SK-N-SH (cell line): Measurements from ENCODE around the gene SLCO2A1. TPM values are rescaled to one million over a fixed set of nuclear protein-coding genes. Genes with fewer than 3 reads are reported as not detected.

Experiments used
- CTCF ChIA-PET: fragments of 300-600, 350-600 bp; formaldehyde crosslinking; extraction: SDS; loops from one replicate; lab custom pipeline; 2021; lab: Yijun Ruan, JAX
- POLR2A ChIA-PET: fragments of 350-600 bp; sonication (Branson Sonifier 250); formaldehyde crosslinking; extraction: SDS; loops from one replicate; lab custom pipeline; 2020; ENCODE audit warnings: antibody characterized with exemption, inconsistent platforms; lab: Yijun Ruan, JAX
- DNase-seq: peaks from one replicate; pipeline ENCODE4 v3.0.0; 2012
- H2AFZ ChIP-seq: fragments of 200-600 bp; sonication (generic); 2 replicates; pipeline ENCODE4 v1.8.1; 2016; ENCODE audit warnings: antibody characterized with exemption, mild to moderate bottlenecking, low read depth
- H3F3A ChIP-seq: fragments of 200-600 bp; sonication (generic); replicated peaks from 2 replicates; pipeline ENCODE3; 2016; ENCODE audit warnings: antibody characterized with exemption, mild to moderate bottlenecking; ENCODE audit not compliant: insufficient read depth
- H3K27ac ChIP-seq, 2 experiments: fragments of 200-500 bp in 1 of 2; fragments of 200-600 bp in 1 of 2; sonication (Bioruptor generic) in 1 of 2; sonication (generic), shearing (Covaris generic) in 1 of 2; 2 replicates each; pipeline versions ENCODE4 v1.5.1 to v1.6.1; 2014 to 2016; ENCODE audit warnings: low read depth in 2 of 2, inconsistent platforms in 1 of 2, low read length in 1 of 2, mild to moderate bottlenecking in 1 of 2, mixed read lengths in 1 of 2
- H3K27me3 ChIP-seq: fragments of 200-600 bp; sonication (generic), shearing (Covaris generic); 2 replicates; pipeline ENCODE4 v1.6.1; 2016; ENCODE audit warnings: mixed run types; ENCODE audit not compliant: insufficient read depth
- H3K36me3 ChIP-seq, 2 experiments: fragments of 200-500 bp in 1 of 2; fragments of 200-600 bp in 1 of 2; sonication (Bioruptor generic) in 1 of 2; sonication (generic) in 1 of 2; replicated peaks in 1 of 2; 2 replicates each; pipeline versions ENCODE3 to v1.5.1; 2014 to 2016; ENCODE audit warnings: low read length in 1 of 2, mild to moderate bottlenecking in 1 of 2; ENCODE audit not compliant: insufficient read depth in 2 of 2, control insufficient read depth in 1 of 2
- H3K4me1 ChIP-seq, 2 experiments: fragments of 200-500 bp in 1 of 2; fragments of 200-600 bp in 1 of 2; sonication (Bioruptor generic) in 1 of 2; sonication (generic), shearing (Covaris generic) in 1 of 2; 2 replicates each; pipeline versions ENCODE4 v1.5.1 to v1.6.1; 2014 to 2016; ENCODE audit warnings: low read depth in 1 of 2, low read length in 1 of 2, mixed run types in 1 of 2; ENCODE audit not compliant: insufficient read depth in 2 of 2, control insufficient read depth in 1 of 2
- H3K4me2 ChIP-seq: fragments of 200-600 bp; sonication (generic), shearing (Covaris generic); 2 replicates; pipeline ENCODE4 v1.6.1; 2017; ENCODE audit warnings: mixed run types
- H3K4me3 ChIP-seq, 2 experiments: fragments of 200-500 bp in 1 of 2; fragments of 200-600 bp in 1 of 2; sonication (Bioruptor generic) in 1 of 2; sonication (generic), shearing (Covaris generic) in 1 of 2; 2 replicates each; pipeline versions ENCODE4 v1.5.1 to v1.8.1; 2014 to 2016; ENCODE audit warnings: low read depth in 2 of 2, inconsistent platforms in 1 of 2, low read length in 1 of 2, mild to moderate bottlenecking in 1 of 2, mixed read lengths in 1 of 2, moderate library complexity in 1 of 2
- H3K79me2 ChIP-seq: fragments of 200-600 bp; sonication (generic); 2 replicates; pipeline ENCODE4 v1.8.1; 2017; ENCODE audit warnings: mild to moderate bottlenecking; ENCODE audit not compliant: insufficient read depth
- H3K9ac ChIP-seq: fragments of 200-600 bp; sonication (generic); 2 replicates; pipeline ENCODE4 v1.6.1; 2017; ENCODE audit warnings: mixed run types
- H3K9me2 ChIP-seq: fragments of 200-600 bp; sonication (generic); 2 replicates; pipeline ENCODE4 v1.6.1; 2017; ENCODE audit warnings: mixed run types
- H3K9me3 ChIP-seq: fragments of 200-600 bp; sonication (generic); 2 replicates; pipeline ENCODE4 v1.6.1; 2017; ENCODE audit warnings: mixed run types, mild to moderate bottlenecking, moderate library complexity
- H4K20me1 ChIP-seq: fragments of 200-600 bp; sonication (generic); 2 replicates; pipeline ENCODE4 v1.6.1; 2017; ENCODE audit warnings: mild to moderate bottlenecking, mixed run types; ENCODE audit not compliant: insufficient read depth
- CHD2 ChIP-seq: fragments of 150-350 bp; IDR thresholded peaks from 2 replicates; pipeline ENCODE4 v1.6.1; 2018; ENCODE audit warnings: low read length; ENCODE audit not compliant: partially characterized antibody
- CTCF ChIP-seq: fragments of 200-600 bp; sonication (generic); IDR thresholded peaks from 2 replicates; pipeline ENCODE4 v1.6.1; 2017; ENCODE audit warnings: antibody characterized with exemption, mild to moderate bottlenecking, moderate library complexity
- ELF1 ChIP-seq: IDR thresholded peaks from 2 replicates; pipeline ENCODE4 v1.4.0; 2012
- EZH2phosphoT487 ChIP-seq: fragments of 200-600 bp; sonication (generic); IDR thresholded peaks from 2 replicates; pipeline ENCODE4 v1.6.1; 2017; ENCODE audit warnings: low read depth, mixed run types, mild to moderate bottlenecking, antibody characterized with exemption, moderate library complexity, borderline replicate concordance
- FOSL2 ChIP-seq: IDR thresholded peaks from 2 replicates; pipeline ENCODE4 v1.4.0; 2012; ENCODE audit warnings: low read depth, mild to moderate bottlenecking, moderate library complexity, borderline replicate concordance
- FOXM1 ChIP-seq: IDR thresholded peaks from 2 replicates; pipeline ENCODE4 v1.4.0; 2012; ENCODE audit warnings: low read depth, mild to moderate bottlenecking
- GABPA ChIP-seq: IDR thresholded peaks from 2 replicates; pipeline ENCODE4 v1.4.0; 2012; ENCODE audit warnings: low read depth, mild to moderate bottlenecking
- GATA2 ChIP-seq: sonication (generic); formaldehyde crosslinking; IDR thresholded peaks from 2 replicates; pipeline ENCODE4 v1.5.0; 2020; ENCODE audit warnings: mild to moderate bottlenecking, missing genetic modification reagents
- JUND ChIP-seq: IDR thresholded peaks from 2 replicates; pipeline ENCODE4 v1.4.0; 2012
- MEF2A ChIP-seq: IDR thresholded peaks from 2 replicates; pipeline ENCODE4 v1.4.0; 2012; ENCODE audit warnings: low read depth, borderline replicate concordance
- PBX3 ChIP-seq: IDR thresholded peaks from 2 replicates; pipeline ENCODE4; 2012
- POLR2AphosphoS5 ChIP-seq: IDR thresholded peaks from 2 replicates; pipeline ENCODE4 v1.6.1; 2012; ENCODE audit warnings: low read depth, low read length
- RAD21 ChIP-seq: IDR thresholded peaks from 2 replicates; pipeline ENCODE4 v1.6.1; 2012; ENCODE audit warnings: mild to moderate bottlenecking, low read length
- RCOR1 ChIP-seq: fragments of 150-350 bp; IDR thresholded peaks from 2 replicates; pipeline ENCODE4 v1.6.1; 2017; ENCODE audit warnings: antibody characterized with exemption, low read length
- RFX5 ChIP-seq: IDR thresholded peaks from 2 replicates; pipeline ENCODE4 v1.6.1; 2012; ENCODE audit warnings: mild to moderate bottlenecking, improper control_type of control experiment, low read length
- SIN3A ChIP-seq: IDR thresholded peaks from 2 replicates; pipeline ENCODE4 v1.6.1; 2012; ENCODE audit warnings: low read depth, mild to moderate bottlenecking, low read length, moderate library complexity, borderline replicate concordance
- SMC3 ChIP-seq: IDR thresholded peaks from 2 replicates; pipeline ENCODE4 v1.6.1; 2012; ENCODE audit warnings: low read depth, low read length, improper control_type of control experiment
- TCF12 ChIP-seq: IDR thresholded peaks from 2 replicates; pipeline ENCODE4 v1.4.0; 2012
- TEAD4 ChIP-seq: IDR thresholded peaks from 2 replicates; pipeline ENCODE4 v1.4.0; 2012; ENCODE audit warnings: mild to moderate bottlenecking, borderline replicate concordance; ENCODE audit not compliant: insufficient read depth
- WGBS: methylation state at CpG from one replicate; pipeline ENCODE4 v1.1.6; 2017; ENCODE audit warnings: low lambda C conversion rate; 5-methylcytosine and 5-hydroxymethylcytosine counted together
- polyA plus RNA-seq, 3 experiments: library from polyadenylated mRNA; depleted of rRNA; stranded (reverse); fragments of >200 nt; gene quantifications; 2 replicates each; pipeline ENCODE4 v1.2.3, GENCODE V29; 2012
- TF ChIP-seq, protein P1 (sequence below): IDR thresholded peaks from 2 replicates; pipeline ENCODE4 v1.4.0; 2012; ENCODE audit warnings: low read depth, borderline replicate concordance

The SLCO2A1 gene
- polyA plus RNA-seq, 1 of the 3 experiments (the other 2 are of a cell fraction) = 9.3 TPM

DNA sequence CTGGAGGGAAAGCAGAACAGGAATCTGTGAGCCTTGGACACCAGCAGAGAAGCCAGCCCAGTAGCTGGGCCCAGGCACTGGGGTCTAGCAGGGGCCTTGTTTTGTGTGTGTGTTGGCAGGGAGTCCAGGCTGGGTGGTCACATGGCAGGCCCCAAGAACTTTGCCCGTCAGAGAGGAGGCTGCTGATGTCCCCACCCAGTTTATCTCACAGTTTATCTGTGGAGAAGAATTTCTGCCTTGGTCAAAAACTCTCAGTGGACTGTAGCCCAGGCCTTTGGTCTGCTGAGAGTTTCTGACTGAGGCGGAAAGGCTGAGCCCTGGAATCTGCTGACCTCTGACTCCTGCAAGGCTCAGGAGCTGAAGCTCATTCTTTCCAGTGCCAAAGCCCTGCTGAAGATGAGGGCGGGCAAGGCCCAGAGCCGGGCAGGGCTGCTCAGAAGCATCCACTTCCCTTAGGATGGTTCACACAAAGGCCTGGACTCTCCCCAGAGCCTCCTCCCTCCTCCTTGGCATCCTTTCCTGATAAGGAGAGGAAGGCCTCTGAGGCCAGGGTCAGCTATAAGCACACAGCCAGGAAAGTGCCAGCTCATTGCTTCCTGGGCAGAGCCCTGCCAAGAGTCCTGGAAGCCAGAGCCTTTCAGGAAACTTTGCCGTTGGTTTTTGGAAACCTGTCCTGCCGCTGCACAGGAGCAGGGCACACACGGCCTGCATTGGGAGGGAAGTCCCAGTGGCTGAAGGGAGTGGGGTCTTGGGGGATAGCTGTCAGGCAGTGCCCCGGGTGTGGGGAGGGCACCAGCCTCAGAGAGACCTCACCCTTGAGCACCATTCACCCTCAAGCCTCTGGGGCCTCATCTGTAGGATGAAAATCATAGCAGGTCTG is 37.2 kb upstream of the SLCO2A1 start:
- no peaks in the 10 kb centered on the region for H3K27me3 ChIP-seq
- H3F3A ChIP-seq = no peaks in the 10 kb centered on the region
- H3K4me2 ChIP-seq = no peak overlapping the region
- ChIA-PET POLR2A (no interaction called here), CTCF (no interaction called here)
- TF ChIP-seq TEAD4 (no peak), CHD2 (no peak), POLR2AphosphoS5 (no peak), ELF1 (no peak), GATA2 (CRISPR knock-in tag) (no peak), EZH2phosphoT487 (no peak), GABPA (no peak), FOSL2 (no peak), RFX5 (no peak), PBX3 (no peak), RCOR1 (no peak), MEF2A (no peak), FOXM1 (no peak), SIN3A (no peak)
- H3K79me2 ChIP-seq = no peaks in the 10 kb centered on the region
- no peaks in the 10 kb centered on the region for H4K20me1 ChIP-seq
- H3K4me3 ChIP-seq = no peak overlapping the region
- no peak overlapping the region for H3K27ac ChIP-seq
- 70% methylated on average over 8 of the region's 8 CpGs for WGBS
- H2AFZ ChIP-seq = no peak overlapping the region
- DNase-seq = no peak
- H3K9ac ChIP-seq = no peak overlapping the region
- no peaks in the 10 kb centered on the region; a peak in 1 of 4 replicates for H3K4me1 ChIP-seq
- H3K9me2 ChIP-seq = no peaks in the 10 kb centered on the region
- H3K9me3 ChIP-seq = no peaks in the 10 kb centered on the region
- no peaks in the 10 kb centered on the region for H3K36me3 ChIP-seq

DNA sequence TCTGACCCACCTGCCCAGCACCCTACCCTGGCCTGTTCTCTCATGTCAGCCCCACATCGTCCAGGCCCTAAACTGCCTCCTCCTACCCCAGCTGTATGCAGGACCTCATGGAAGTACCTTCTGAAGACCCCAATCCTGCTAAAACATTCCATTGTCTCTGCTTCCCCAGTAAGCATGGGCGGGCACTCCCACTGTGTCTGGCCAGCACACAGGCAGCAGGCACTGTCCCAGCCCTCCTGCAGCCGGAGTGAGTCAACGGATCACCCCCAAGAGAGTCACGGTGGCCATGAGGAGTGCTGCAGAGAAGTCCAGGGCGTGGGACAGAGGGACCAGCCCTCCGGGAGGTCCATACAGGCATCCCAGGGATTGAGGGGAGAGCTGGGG is 36.4 kb upstream of the SLCO2A1 start:
- no peaks in the 10 kb centered on the region for H3K27me3 ChIP-seq
- H3K79me2 ChIP-seq = no peaks in the 10 kb centered on the region
- no peaks in the 10 kb centered on the region for H3K9me2 ChIP-seq
- CTCF ChIA-PET = no interaction called here
- H3F3A ChIP-seq = no peaks in the 10 kb centered on the region
- H3K27ac ChIP-seq = no peak overlapping the region
- no peaks in the 10 kb centered on the region for H3K36me3 ChIP-seq
- TF ChIP-seq, protein P1, sequence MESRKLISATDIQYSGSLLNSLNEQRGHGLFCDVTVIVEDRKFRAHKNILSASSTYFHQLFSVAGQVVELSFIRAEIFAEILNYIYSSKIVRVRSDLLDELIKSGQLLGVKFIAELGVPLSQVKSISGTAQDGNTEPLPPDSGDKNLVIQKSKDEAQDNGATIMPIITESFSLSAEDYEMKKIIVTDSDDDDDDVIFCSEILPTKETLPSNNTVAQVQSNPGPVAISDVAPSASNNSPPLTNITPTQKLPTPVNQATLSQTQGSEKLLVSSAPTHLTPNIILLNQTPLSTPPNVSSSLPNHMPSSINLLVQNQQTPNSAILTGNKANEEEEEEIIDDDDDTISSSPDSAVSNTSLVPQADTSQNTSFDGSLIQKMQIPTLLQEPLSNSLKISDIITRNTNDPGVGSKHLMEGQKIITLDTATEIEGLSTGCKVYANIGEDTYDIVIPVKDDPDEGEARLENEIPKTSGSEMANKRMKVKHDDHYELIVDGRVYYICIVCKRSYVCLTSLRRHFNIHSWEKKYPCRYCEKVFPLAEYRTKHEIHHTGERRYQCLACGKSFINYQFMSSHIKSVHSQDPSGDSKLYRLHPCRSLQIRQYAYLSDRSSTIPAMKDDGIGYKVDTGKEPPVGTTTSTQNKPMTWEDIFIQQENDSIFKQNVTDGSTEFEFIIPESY = no peak
- no peak for TF ChIP-seq ELF1
- no peak for TF ChIP-seq TEAD4
- no peak for TF ChIP-seq CTCF
- TF ChIP-seq GABPA = no peak
- TF ChIP-seq RAD21 = no peak
- no peak for TF ChIP-seq JUND
- no peak for TF ChIP-seq RFX5
- no peak for TF ChIP-seq SMC3
- TF ChIP-seq TCF12 = no peak
- H2AFZ ChIP-seq = no peak overlapping the region
- no peaks in the 10 kb centered on the region for H4K20me1 ChIP-seq
- WGBS = 80% methylated on average over 7 of the region's 7 CpGs
- no peak for DNase-seq
- H3K4me2 ChIP-seq = no peak overlapping the region
- POLR2A ChIA-PET = no interaction called here
- H3K9ac ChIP-seq = no peak overlapping the region
- no peak overlapping the region for H3K4me3 ChIP-seq
- H3K4me1 ChIP-seq = no peaks in the 10 kb centered on the region; a peak in 1 of 4 replicates
- no peaks in the 10 kb centered on the region for H3K9me3 ChIP-seq
